IMR-90 (cell line): ENCODE results near the gene MARCHF3. TPM values are rescaled to one million over a fixed set of nuclear protein-coding genes. Genes with fewer than 3 reads are reported as not detected.

ENCODE experiments used
- ATAC-seq: fragments of 200-7000 bp; cut with Tn5 transposase; 2 replicates; pipeline ENCODE4 v1.9.1; 2020; ENCODE audit warnings: low read depth, mild to moderate bottlenecking, moderate library complexity
- BruUV-seq: library from RNA; stranded (reverse); fragments of 400-500 nt; replicated peaks from 2 replicates; lab custom pipeline; 2021; lab: Mats Ljungman, UMichigan
- CTCF ChIA-PET: fragments of 300-600 bp; formaldehyde crosslinking; extraction: SDS; loops from one replicate; lab custom pipeline; 2021; ENCODE audit warnings: antibody characterized with exemption; lab: Yijun Ruan, JAX
- POLR2A ChIA-PET: fragments of 300-600 bp; sonication (Branson Sonifier 250); formaldehyde crosslinking; loops from one replicate; lab custom pipeline; 2022; ENCODE audit warnings: antibody characterized with exemption; ENCODE audit not compliant: unreplicated experiment; lab: Charles Lee
- DNase-seq: peaks from one replicate; pipeline ENCODE4 v3.0.0; 2013
- H2AFZ ChIP-seq: replicated peaks from 2 replicates; pipeline ENCODE3; 2013; ENCODE audit warnings: low read length, mild to moderate bottlenecking; ENCODE audit not compliant: poor library complexity
- H2AK5ac ChIP-seq: 2 replicates; pipeline ENCODE4 v1.6.1; 2013; ENCODE audit warnings: low read depth, low read length, inconsistent platforms
- H2AK9ac ChIP-seq: replicated peaks from 2 replicates; pipeline ENCODE3; 2013; ENCODE audit warnings: mild to moderate bottlenecking, low read depth, low read length, moderate library complexity; ENCODE audit not compliant: poor library complexity
- H2BK120ac ChIP-seq: 2 replicates; pipeline ENCODE4 v1.6.1; 2013; ENCODE audit warnings: low read depth, low read length, inconsistent platforms
- H2BK15ac ChIP-seq: 3 replicates; pipeline ENCODE4 v1.6.1; 2013; ENCODE audit warnings: low read depth, low read length, inconsistent platforms
- H2BK20ac ChIP-seq: 2 replicates; pipeline ENCODE4 v1.6.1; 2013; ENCODE audit warnings: low read depth, mild to moderate bottlenecking, inconsistent platforms, low read length, moderate library complexity
- H2BK5ac ChIP-seq: 2 replicates; pipeline ENCODE4 v1.6.1; 2013; ENCODE audit warnings: mild to moderate bottlenecking, low read depth, low read length, inconsistent platforms; ENCODE audit not compliant: poor library complexity, severe bottlenecking
- H3K14ac ChIP-seq: replicated peaks from 2 replicates; pipeline ENCODE4 v1.6.1; 2013; ENCODE audit warnings: low read depth, low read length, inconsistent platforms
- H3K18ac ChIP-seq: 2 replicates; pipeline ENCODE4 v1.6.1; 2013; ENCODE audit warnings: low read depth, low read length, control low read depth
- H3K23ac ChIP-seq: 2 replicates; pipeline ENCODE4 v1.6.1; 2013; ENCODE audit warnings: low read depth, low read length, inconsistent platforms
- H3K27ac ChIP-seq: 2 replicates; pipeline ENCODE4 v1.5.1; 2013; ENCODE audit warnings: mild to moderate bottlenecking, control low read depth, low read length; ENCODE audit not compliant: insufficient read depth
- H3K27me3 ChIP-seq: 2 replicates; pipeline ENCODE4 v1.6.1; 2013; ENCODE audit warnings: low read length; ENCODE audit not compliant: control insufficient read depth, insufficient read depth
- H3K36me3 ChIP-seq: 2 replicates; pipeline ENCODE4 v1.6.1; 2013; ENCODE audit warnings: low read length, mixed read lengths; ENCODE audit not compliant: control insufficient read depth, insufficient read depth
- H3K4ac ChIP-seq: 2 replicates; pipeline ENCODE4 v1.6.1; 2013; ENCODE audit warnings: low read depth, low read length, inconsistent platforms
- H3K4me1 ChIP-seq: 2 replicates; pipeline ENCODE4 v1.6.1; 2013; ENCODE audit warnings: low read length, mixed read lengths; ENCODE audit not compliant: control insufficient read depth, insufficient read depth
- H3K4me2 ChIP-seq: 2 replicates; pipeline ENCODE4 v1.6.1; 2013; ENCODE audit warnings: low read depth, mild to moderate bottlenecking, control low read depth, low read length, moderate library complexity
- H3K4me3 ChIP-seq: 2 replicates; pipeline ENCODE4 v1.5.1; 2013; ENCODE audit warnings: low read depth, mild to moderate bottlenecking, control low read depth, low read length, moderate library complexity; ENCODE audit not compliant: insufficient read depth
- H3K56ac ChIP-seq: 2 replicates; pipeline ENCODE4 v1.6.1; 2013; ENCODE audit warnings: low read length, inconsistent platforms; ENCODE audit not compliant: insufficient read depth; ENCODE audit errors: extremely low read depth
- H3K79me1 ChIP-seq, 2 experiments: 2 replicates each; pipeline ENCODE4 v1.6.1; 2013; ENCODE audit warnings: low read length in 2 of 2, inconsistent platforms in 1 of 2, low read depth in 1 of 2
- H3K9ac ChIP-seq: 2 replicates; pipeline ENCODE4 v1.6.1; 2013; ENCODE audit warnings: low read depth, low read length, control low read depth
- H3K9me1 ChIP-seq: 2 replicates; pipeline ENCODE4 v1.6.1; 2013; ENCODE audit warnings: low read length, inconsistent platforms; ENCODE audit not compliant: insufficient read depth
- H3K9me3 ChIP-seq: 2 replicates; pipeline ENCODE4 v1.6.1; 2013; ENCODE audit warnings: low read length; ENCODE audit not compliant: control insufficient read depth, insufficient read depth
- H4K20me1 ChIP-seq: 2 replicates; pipeline ENCODE4 v1.6.1; 2013; ENCODE audit warnings: low read length, inconsistent platforms; ENCODE audit not compliant: insufficient read depth
- H4K5ac ChIP-seq: 2 replicates; pipeline ENCODE4 v1.6.1; 2013; ENCODE audit warnings: mild to moderate bottlenecking, low read depth, low read length, control low read depth
- H4K8ac ChIP-seq, 2 experiments: 2 replicates each; pipeline ENCODE4 v1.6.1; 2013; ENCODE audit warnings: low read depth in 2 of 2, low read length in 2 of 2, control low read depth in 1 of 2, inconsistent platforms in 1 of 2
- H4K91ac ChIP-seq: 2 replicates; pipeline ENCODE4 v1.6.1; 2013; ENCODE audit warnings: low read depth, low read length, inconsistent platforms; ENCODE audit not compliant: insufficient read depth
- BHLHE40 ChIP-seq: fragments of 150-350 bp; IDR thresholded peaks from 2 replicates; pipeline ENCODE4 v1.6.1; 2016; ENCODE audit warnings: mild to moderate bottlenecking, low read depth, low read length
- CEBPB ChIP-seq: IDR thresholded peaks from 2 replicates; pipeline ENCODE4 v1.6.1; 2012; ENCODE audit warnings: low read depth, low read length, improper control_type of control experiment
- CHD1 ChIP-seq: IDR thresholded peaks from 2 replicates; pipeline ENCODE4 v1.6.1; 2012; ENCODE audit warnings: low read depth, low read length, improper control_type of control experiment
- FOS ChIP-seq: fragments of 150-350 bp; IDR thresholded peaks from 2 replicates; pipeline ENCODE4 v1.6.1; 2016; ENCODE audit warnings: low read depth, low read length
- MAFK ChIP-seq: IDR thresholded peaks from 2 replicates; pipeline ENCODE4 v1.6.1; 2012; ENCODE audit warnings: low read depth, low read length, improper control_type of control experiment
- MAZ ChIP-seq: IDR thresholded peaks from 2 replicates; pipeline ENCODE4 v1.6.1; 2012; ENCODE audit warnings: low read depth, mild to moderate bottlenecking, low read length, improper control_type of control experiment, moderate library complexity, borderline replicate concordance
- MXI1 ChIP-seq: IDR thresholded peaks from 2 replicates; pipeline ENCODE4 v1.6.1; 2012; ENCODE audit warnings: low read depth, mild to moderate bottlenecking, low read length, moderate library complexity, borderline replicate concordance
- NFE2L2 ChIP-seq: fragments of 150-350 bp; IDR thresholded peaks from 2 replicates; pipeline ENCODE4 v1.6.1; 2016; ENCODE audit warnings: low read depth, mild to moderate bottlenecking, low read length
- POLR2A ChIP-seq: IDR thresholded peaks from 2 replicates; pipeline ENCODE4 v1.6.1; 2012; ENCODE audit warnings: mild to moderate bottlenecking, low read depth, low read length
- RAD21 ChIP-seq: IDR thresholded peaks from 2 replicates; pipeline ENCODE4 v1.6.1; 2012; ENCODE audit warnings: low read length, improper control_type of control experiment
- RCOR1 ChIP-seq: IDR thresholded peaks from 2 replicates; pipeline ENCODE4 v1.6.1; 2012; ENCODE audit warnings: mild to moderate bottlenecking, low read length, improper control_type of control experiment; ENCODE audit not compliant: insufficient replicate concordance
- RFX5 ChIP-seq: IDR thresholded peaks from 2 replicates; pipeline ENCODE4 v1.8.0; 2012; ENCODE audit warnings: low read depth, mild to moderate bottlenecking, low read length, moderate library complexity
- SMC3 ChIP-seq: fragments of 150-350 bp; IDR thresholded peaks from 2 replicates; pipeline ENCODE4 v1.6.1; 2016; ENCODE audit warnings: low read depth, mild to moderate bottlenecking, antibody characterized with exemption, low read length, moderate library complexity
- WGBS, 2 experiments: methylation state at CpG; one replicate each; pipeline versions ENCODE4 v1.1.5 to v1.1.7; 2013; ENCODE audit warnings: missing lambda C conversion rate in 2 of 2; ENCODE audit not compliant: insufficient read length in 1 of 2; ENCODE audit errors: extremely low coverage in 2 of 2; 5-methylcytosine and 5-hydroxymethylcytosine counted together
- dilution Hi-C: fragments of 300-500 bp; cut with HindIII; formaldehyde crosslinking; loops from one replicate; pipeline ENCODE4 v1.14.3; 2018; ENCODE audit warnings: low sequenced_read_pairs; ENCODE audit not compliant: unreplicated experiment
- in situ Hi-C: fragments of 300-500 bp; cut with MboI; formaldehyde crosslinking; loops from 3 replicates; pipeline ENCODE4 v1.14.3; 2019; ENCODE audit warnings: low sequenced_read_pairs, inconsistent platforms, mixed read lengths
- intact Hi-C: fragments of 100-400 bp; cut with micrococcal nuclease; formaldehyde crosslinking; loops from 2 replicates; pipeline ENCODE4 v1.10.0; 2022
- polyA plus RNA-seq, 3 experiments: library from polyadenylated mRNA; depleted of rRNA; stranded (reverse); fragments of >200 nt; gene quantifications; 2 replicates each; pipeline ENCODE4 v1.2.3, GENCODE V29; 2012; ENCODE audit warnings: low replicate concordance in 1 of 3
- total RNA-seq: library from RNA; depleted of rRNA; stranded (reverse); fragments of >200 nt; gene quantifications from 2 replicates; pipeline ENCODE4 v1.2.3, GENCODE V29; 2012
- TF ChIP-seq, protein P1 (sequence below): conservative IDR thresholded peaks from 2 replicates; pipeline ENCODE4 v1.5.1; 2012; ENCODE audit warnings: mild to moderate bottlenecking, low read depth, low read length, improper control_type of control experiment
- TF ChIP-seq, protein P2 (sequence below): fragments of 150-350 bp; IDR thresholded peaks from 2 replicates; pipeline ENCODE4 v1.6.1; 2016; ENCODE audit warnings: low read depth, mild to moderate bottlenecking, low read length, moderate library complexity, borderline replicate concordance
- TF ChIP-seq, protein P3 (sequence below): fragments of 150-350 bp; IDR thresholded peaks from 2 replicates; pipeline ENCODE4 v1.6.1; 2017; ENCODE audit warnings: mild to moderate bottlenecking, antibody characterized with exemption, low read length, low read depth

The MARCHF3 gene
- total and polyA plus RNA-seq, 2 of the 4 experiments (the other 2 are of a cell fraction), result 11.2 to 18.8 TPM

DNA sequence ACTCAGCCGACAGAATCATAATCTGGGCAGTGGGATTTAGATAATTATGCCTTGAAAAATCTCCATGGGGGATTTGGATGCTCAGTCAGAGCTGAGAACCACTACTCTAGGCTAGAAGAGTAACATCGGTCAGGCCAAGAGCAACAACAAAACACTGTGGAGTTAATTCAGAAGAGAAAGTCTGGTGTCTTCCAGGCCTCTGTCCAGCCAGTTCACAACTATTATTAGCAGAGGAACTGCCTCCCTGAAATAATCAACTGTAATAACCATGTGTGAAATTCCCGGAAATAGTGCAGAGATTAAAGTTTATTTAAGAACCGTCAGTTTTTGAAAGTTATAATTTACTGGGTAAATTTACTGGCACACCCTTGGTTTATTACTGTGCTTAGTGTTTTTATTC lies 8.2 kb upstream of the MARCHF3 start:
- no peak for ATAC-seq
- Histone ChIP-seq H3K4ac (no peak overlapping the region), H3K4me2 (no peak overlapping the region), H3K4me1 (peaks cover 3% of the 10 kb centered on the region; the same call in 1 of the 2 replicates), H3K79me1 (no peaks in the 10 kb centered on the region), H3K18ac (no peak overlapping the region), H3K56ac (no peak overlapping the region), H2AFZ (no peak overlapping the region), H4K8ac (no peak overlapping the region), H3K14ac (no peak overlapping the region), H3K4me3 (no peak overlapping the region), H3K23ac (no peak overlapping the region), H3K27ac (no peak overlapping the region), H4K91ac (no peak overlapping the region), H2AK9ac (no peak overlapping the region), H2BK5ac (no peak overlapping the region), H2BK20ac (no peak overlapping the region), H2BK15ac (no peak overlapping the region), H3K9ac (no peak overlapping the region), H3K27me3 (no peaks in the 10 kb centered on the region), H2AK5ac (no peak overlapping the region), H2BK120ac (no peak overlapping the region), H3K9me1 (peaks cover 12% of the 10 kb centered on the region), H3K36me3 (no peaks in the 10 kb centered on the region), H4K20me1 (no peaks in the 10 kb centered on the region), H4K5ac (no peak overlapping the region), H3K9me3 (no peaks in the 10 kb centered on the region)
- no CpG with 5 or more reads among the region's 4 CpGs for WGBS, 2 experiments
- TF ChIP-seq, protein P1, sequence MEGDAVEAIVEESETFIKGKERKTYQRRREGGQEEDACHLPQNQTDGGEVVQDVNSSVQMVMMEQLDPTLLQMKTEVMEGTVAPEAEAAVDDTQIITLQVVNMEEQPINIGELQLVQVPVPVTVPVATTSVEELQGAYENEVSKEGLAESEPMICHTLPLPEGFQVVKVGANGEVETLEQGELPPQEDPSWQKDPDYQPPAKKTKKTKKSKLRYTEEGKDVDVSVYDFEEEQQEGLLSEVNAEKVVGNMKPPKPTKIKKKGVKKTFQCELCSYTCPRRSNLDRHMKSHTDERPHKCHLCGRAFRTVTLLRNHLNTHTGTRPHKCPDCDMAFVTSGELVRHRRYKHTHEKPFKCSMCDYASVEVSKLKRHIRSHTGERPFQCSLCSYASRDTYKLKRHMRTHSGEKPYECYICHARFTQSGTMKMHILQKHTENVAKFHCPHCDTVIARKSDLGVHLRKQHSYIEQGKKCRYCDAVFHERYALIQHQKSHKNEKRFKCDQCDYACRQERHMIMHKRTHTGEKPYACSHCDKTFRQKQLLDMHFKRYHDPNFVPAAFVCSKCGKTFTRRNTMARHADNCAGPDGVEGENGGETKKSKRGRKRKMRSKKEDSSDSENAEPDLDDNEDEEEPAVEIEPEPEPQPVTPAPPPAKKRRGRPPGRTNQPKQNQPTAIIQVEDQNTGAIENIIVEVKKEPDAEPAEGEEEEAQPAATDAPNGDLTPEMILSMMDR, result no peak
- TF ChIP-seq RCOR1, result no peak
- no peak for TF ChIP-seq SMC3
- TF ChIP-seq FOS, result no peak
- TF ChIP-seq MAFK, result no peak
- no peak for TF ChIP-seq RAD21
- TF ChIP-seq CEBPB, result no peak
- TF ChIP-seq POLR2A, result no peak
- no peak for TF ChIP-seq BHLHE40
- TF ChIP-seq NFE2L2, result no peak
- no peak for TF ChIP-seq MAZ
- TF ChIP-seq, protein P2, sequence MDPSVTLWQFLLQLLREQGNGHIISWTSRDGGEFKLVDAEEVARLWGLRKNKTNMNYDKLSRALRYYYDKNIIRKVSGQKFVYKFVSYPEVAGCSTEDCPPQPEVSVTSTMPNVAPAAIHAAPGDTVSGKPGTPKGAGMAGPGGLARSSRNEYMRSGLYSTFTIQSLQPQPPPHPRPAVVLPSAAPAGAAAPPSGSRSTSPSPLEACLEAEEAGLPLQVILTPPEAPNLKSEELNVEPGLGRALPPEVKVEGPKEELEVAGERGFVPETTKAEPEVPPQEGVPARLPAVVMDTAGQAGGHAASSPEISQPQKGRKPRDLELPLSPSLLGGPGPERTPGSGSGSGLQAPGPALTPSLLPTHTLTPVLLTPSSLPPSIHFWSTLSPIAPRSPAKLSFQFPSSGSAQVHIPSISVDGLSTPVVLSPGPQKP, result no peak
- TF ChIP-seq, protein P3, sequence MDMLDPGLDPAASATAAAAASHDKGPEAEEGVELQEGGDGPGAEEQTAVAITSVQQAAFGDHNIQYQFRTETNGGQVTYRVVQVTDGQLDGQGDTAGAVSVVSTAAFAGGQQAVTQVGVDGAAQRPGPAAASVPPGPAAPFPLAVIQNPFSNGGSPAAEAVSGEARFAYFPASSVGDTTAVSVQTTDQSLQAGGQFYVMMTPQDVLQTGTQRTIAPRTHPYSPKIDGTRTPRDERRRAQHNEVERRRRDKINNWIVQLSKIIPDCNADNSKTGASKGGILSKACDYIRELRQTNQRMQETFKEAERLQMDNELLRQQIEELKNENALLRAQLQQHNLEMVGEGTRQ, result no peak
- TF ChIP-seq RFX5, result no peak
- no peak for TF ChIP-seq MXI1
- no peak for TF ChIP-seq CHD1
- no TSS peak for BruUV-seq
- intact Hi-C loops, result no loop called here
- dilution Hi-C loops, result no loop called here
- DNase-seq, result no peak
- in situ Hi-C loops, result no loop called here
- POLR2A ChIA-PET, result no interaction called here
- CTCF ChIA-PET, result no interaction called here
